Endodermal cell (in vitro differentiated cells): Measurements from ENCODE around the gene LRP10. TPM values are rescaled to one million over a fixed set of nuclear protein-coding genes. Genes with fewer than 3 reads are reported as not detected.
"Not testable (repeated sequence)": the region's sequence is repeated elsewhere in the genome, so short reads cannot be mapped to it uniquely, and the experiment has no call there.

Source experiments
- DNase-seq: peaks from one replicate; pipeline ENCODE4 v3.0.0-alpha.2; 2017
- H3K27ac ChIP-seq: 2 replicates; pipeline ENCODE4 v1.5.1; 2013; ENCODE audit warnings: mild to moderate bottlenecking, low read depth, low read length, moderate library complexity
- H3K27me3 ChIP-seq: 2 replicates; pipeline ENCODE4 v1.6.1; 2013; ENCODE audit warnings: mild to moderate bottlenecking, low read length, moderate library complexity; ENCODE audit not compliant: insufficient read depth, control insufficient read depth, poor library complexity, severe bottlenecking
- H3K36me3 ChIP-seq: 2 replicates; pipeline ENCODE4 v1.7.0; 2013; ENCODE audit warnings: mild to moderate bottlenecking, low read length, moderate library complexity; ENCODE audit not compliant: control insufficient read depth, insufficient read depth
- H3K4me1 ChIP-seq: one replicate; pipeline ENCODE4 v1.7.0; 2013; ENCODE audit warnings: low read length; ENCODE audit not compliant: control insufficient read depth, insufficient read depth
- H3K4me3 ChIP-seq: 2 replicates; pipeline ENCODE4 v1.5.1; 2013; ENCODE audit warnings: mild to moderate bottlenecking, low read length, moderate library complexity
- H3K9ac ChIP-seq: 2 replicates; pipeline ENCODE4 v1.6.1; 2013; ENCODE audit warnings: mild to moderate bottlenecking, low read length, moderate library complexity; ENCODE audit not compliant: poor library complexity, severe bottlenecking; ENCODE audit errors: extremely low read depth
- H3K9me3 ChIP-seq: 2 replicates; pipeline ENCODE4 v1.6.1; 2013; ENCODE audit warnings: mild to moderate bottlenecking, low read length, moderate library complexity; ENCODE audit not compliant: control insufficient read depth
- H3K27ac Mint-ChIP-seq: 2 replicates; pipeline ENCODE4 v1.8.0; 2020; ENCODE audit warnings: mixed read lengths
- H3K27me3 Mint-ChIP-seq: 2 replicates; pipeline ENCODE4 v1.8.0; 2021; ENCODE audit warnings: mild to moderate bottlenecking, mixed read lengths; ENCODE audit not compliant: insufficient read depth
- H3K36me3 Mint-ChIP-seq: 2 replicates; pipeline ENCODE4 v1.8.0; 2020; ENCODE audit warnings: low read depth, mixed read lengths
- H3K4me1 Mint-ChIP-seq: 2 replicates; pipeline ENCODE4 v1.8.0; 2020; ENCODE audit warnings: mixed read lengths
- H3K4me3 Mint-ChIP-seq: 2 replicates; pipeline ENCODE4 v1.8.0; 2020; ENCODE audit warnings: mild to moderate bottlenecking, moderate library complexity, mixed read lengths
- H3K9me3 Mint-ChIP-seq: 2 replicates; pipeline ENCODE4 v1.8.0; 2020; ENCODE audit warnings: mild to moderate bottlenecking, mixed read lengths
- WGBS, 2 experiments: methylation state at CpG; one replicate each; pipeline versions ENCODE4 v1.1.5 to v1.1.7; 2013; ENCODE audit warnings: missing lambda C conversion rate in 2 of 2, mixed read lengths in 1 of 2; ENCODE audit not compliant: insufficient coverage in 1 of 2, insufficient read length in 1 of 2; 5-methylcytosine and 5-hydroxymethylcytosine counted together
- total RNA-seq, 2 donors: library from RNA; stranded (reverse); fragmentation: NEBNext Ultra II Directional in 1 of 2; extraction: Animal tissue kit (Norgen Biotek cat#: 25700) in 1 of 2; gene quantifications; 2 replicates in 1 of 2; 3 replicates in 1 of 2; pipeline ENCODE4 v1.2.1, GENCODE V29; 2021
- TF ChIP-seq, protein P1 (sequence below): fragments of 200-600 bp; sonication (generic); conservative IDR thresholded peaks from 2 replicates; pipeline ENCODE4 v1.5.0; 2021; ENCODE audit warnings: antibody characterized with exemption, mild to moderate bottlenecking

LRP10 gene
- total RNA-seq, 2 donors from 2014 or later, result 28.9 to 41.5 TPM

DNA sequence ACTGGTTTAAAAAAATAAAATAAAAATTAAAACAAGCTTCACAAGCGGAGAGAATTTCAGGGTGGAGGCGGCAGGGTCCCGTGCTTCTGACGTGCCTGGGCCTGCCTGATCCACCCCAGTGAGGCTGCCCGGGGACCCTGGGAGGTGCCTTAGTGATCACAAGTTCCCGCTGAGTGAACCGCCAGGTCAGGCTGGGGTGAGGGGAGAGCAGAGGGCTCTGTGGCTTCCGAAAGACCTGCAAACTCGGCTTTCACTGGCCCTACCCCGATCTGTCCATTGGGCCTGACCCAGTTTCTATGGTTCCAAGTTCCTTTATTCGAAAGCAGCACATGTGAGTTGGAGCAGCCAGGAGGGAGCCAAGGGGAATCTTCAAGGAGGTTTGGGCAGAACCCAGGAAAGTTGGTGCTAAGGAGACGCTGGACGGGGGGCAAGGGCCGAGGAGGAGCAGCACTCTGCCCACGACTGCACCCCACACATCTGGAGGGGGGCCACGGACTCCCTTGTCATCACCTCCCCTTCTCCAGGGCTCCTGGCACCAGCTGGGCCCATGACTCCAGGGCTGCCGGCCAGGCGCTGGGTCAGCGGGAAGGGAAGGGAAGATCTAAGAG, 22.2 kb upstream of the LRP10 start:
- 85 to 90% methylated on average over 8 to 16 of the region's 19 CpGs for WGBS, 2 experiments
- Histone ChIP-seq H3K27me3 (no peaks in the 10 kb centered on the region), H3K9me3 (no peaks in the 10 kb centered on the region), H3K36me3 (peaks cover 19% of the 10 kb centered on the region), H3K27ac (no peak overlapping the region), H3K4me1 (peaks cover 3% of the 10 kb centered on the region), H3K9ac (no peak overlapping the region), H3K4me3 (no peak overlapping the region)
- TF ChIP-seq, protein P1, sequence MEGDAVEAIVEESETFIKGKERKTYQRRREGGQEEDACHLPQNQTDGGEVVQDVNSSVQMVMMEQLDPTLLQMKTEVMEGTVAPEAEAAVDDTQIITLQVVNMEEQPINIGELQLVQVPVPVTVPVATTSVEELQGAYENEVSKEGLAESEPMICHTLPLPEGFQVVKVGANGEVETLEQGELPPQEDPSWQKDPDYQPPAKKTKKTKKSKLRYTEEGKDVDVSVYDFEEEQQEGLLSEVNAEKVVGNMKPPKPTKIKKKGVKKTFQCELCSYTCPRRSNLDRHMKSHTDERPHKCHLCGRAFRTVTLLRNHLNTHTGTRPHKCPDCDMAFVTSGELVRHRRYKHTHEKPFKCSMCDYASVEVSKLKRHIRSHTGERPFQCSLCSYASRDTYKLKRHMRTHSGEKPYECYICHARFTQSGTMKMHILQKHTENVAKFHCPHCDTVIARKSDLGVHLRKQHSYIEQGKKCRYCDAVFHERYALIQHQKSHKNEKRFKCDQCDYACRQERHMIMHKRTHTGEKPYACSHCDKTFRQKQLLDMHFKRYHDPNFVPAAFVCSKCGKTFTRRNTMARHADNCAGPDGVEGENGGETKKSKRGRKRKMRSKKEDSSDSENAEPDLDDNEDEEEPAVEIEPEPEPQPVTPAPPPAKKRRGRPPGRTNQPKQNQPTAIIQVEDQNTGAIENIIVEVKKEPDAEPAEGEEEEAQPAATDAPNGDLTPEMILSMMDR, result no peak
- H3K9me3 Mint-ChIP-seq, result no peaks in the 10 kb centered on the region
- peak; percentile 66 for DNase-seq
- no peak overlapping the region for H3K4me3 Mint-ChIP-seq
- H3K36me3 Mint-ChIP-seq, result peaks cover 21% of the 10 kb centered on the region
- no peaks in the 10 kb centered on the region for H3K27me3 Mint-ChIP-seq
- H3K27ac Mint-ChIP-seq, result no peak overlapping the region
- H3K4me1 Mint-ChIP-seq, result peaks cover 22% of the 10 kb centered on the region

DNA sequence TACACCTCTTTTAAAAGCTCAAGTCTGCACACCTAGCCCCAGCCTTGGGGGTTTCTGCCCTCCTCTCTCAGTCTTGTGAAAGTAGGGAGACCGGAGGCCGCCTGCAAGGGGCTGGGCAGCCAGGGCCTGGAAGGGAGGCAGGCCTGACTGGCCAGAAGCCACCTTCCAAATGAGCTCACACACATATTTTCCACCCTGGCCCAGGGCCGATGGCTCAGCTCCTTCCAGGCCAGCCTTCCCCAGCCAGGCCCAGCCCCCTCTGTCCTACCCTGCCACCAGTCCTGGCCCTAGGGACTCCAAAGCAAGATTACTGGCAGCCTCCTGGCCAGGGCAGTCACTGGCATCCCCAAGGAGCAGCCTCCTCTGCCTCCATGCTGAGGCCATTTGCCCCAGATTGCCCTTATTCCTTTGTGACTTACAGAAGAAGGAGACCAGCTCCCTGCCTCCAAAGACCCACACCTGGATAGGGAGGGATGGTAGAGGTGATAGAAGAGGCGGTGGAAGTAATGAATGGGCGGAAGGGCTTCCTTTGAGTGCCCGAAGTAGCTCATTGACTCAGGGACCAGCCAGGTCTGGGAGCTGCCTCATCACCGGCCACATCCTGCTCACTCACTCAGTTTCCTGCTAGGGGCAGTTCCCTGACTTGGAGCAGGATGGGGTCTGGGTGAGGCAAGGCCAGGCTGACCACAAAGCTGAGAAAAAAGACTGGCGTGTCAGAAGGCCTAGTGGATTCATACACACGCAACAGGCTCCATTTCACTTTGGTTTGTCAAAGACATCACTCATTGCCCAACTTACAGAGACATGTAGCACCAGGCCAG, 20.4 kb upstream of the LRP10 start:
- Mint-ChIP-seq H3K4me3 (no peak overlapping the region), H3K27ac (no peak overlapping the region), H3K4me1 (peaks cover 22% of the 10 kb centered on the region), H3K36me3 (peaks cover 3% of the 10 kb centered on the region), H3K27me3 (no peaks in the 10 kb centered on the region), H3K9me3 (no peaks in the 10 kb centered on the region)
- no peaks in the 10 kb centered on the region for H3K27me3 ChIP-seq
- no peak overlapping the region for H3K27ac ChIP-seq
- H3K4me3 ChIP-seq, result no peak overlapping the region
- H3K36me3 ChIP-seq, result peaks cover 6% of the 10 kb centered on the region
- no peak overlapping the region for H3K9ac ChIP-seq
- H3K9me3 ChIP-seq, result no peaks in the 10 kb centered on the region
- H3K4me1 ChIP-seq, result peaks cover 3% of the 10 kb centered on the region
- WGBS, 2 experiments, result 94 to 100% methylated on average over 5 to 9 of the region's 9 CpGs
- TF ChIP-seq, protein P1, result no peak
- no peak for DNase-seq

DNA sequence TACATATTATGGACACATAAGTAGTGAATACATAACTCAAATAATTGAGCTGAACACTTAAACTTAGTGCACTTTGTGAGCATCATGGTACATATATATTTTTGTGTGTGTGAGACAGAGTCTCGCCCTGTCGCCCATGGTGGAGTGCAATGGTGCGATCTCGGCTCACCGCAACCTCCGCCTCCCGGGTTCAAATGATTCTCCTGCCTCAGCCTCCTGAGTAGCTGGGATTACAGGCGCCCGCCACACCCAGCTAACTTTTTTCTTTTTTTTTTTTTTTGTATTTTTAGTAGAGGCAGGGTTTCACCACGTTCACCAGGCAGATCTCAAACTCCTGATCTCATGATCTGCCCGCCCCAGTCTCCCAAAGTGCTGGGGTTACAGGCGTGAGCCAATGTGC, 19.4 kb upstream of the LRP10 start:
- not testable (repeated sequence) for H3K36me3 Mint-ChIP-seq, H3K4me3 ChIP-seq, H3K27ac Mint-ChIP-seq, H3K4me1 ChIP-seq, H3K4me3 Mint-ChIP-seq, H3K27me3 Mint-ChIP-seq, H3K9me3 ChIP-seq, H3K27me3 ChIP-seq, DNase-seq, H3K9ac ChIP-seq, H3K27ac ChIP-seq, H3K9me3 Mint-ChIP-seq, H3K36me3 ChIP-seq
- peaks cover 22% of the 10 kb centered on the region for H3K4me1 Mint-ChIP-seq
- 89 to 90% methylated on average over 3 to 10 of the region's 12 CpGs for WGBS, 2 experiments
